GM18526 (cell line): ENCODE results near the gene ADGRG3.

ENCODE experiments used
- POLR2A ChIP-seq: IDR thresholded peaks from 3 replicates; pipeline ENCODE4 v1.6.1; 2011; ENCODE audit not compliant: insufficient read length; ENCODE audit errors: extremely low read depth

Gene ADGRG3

GRCh38 chr16:57661936-57662906 lies 5.9 kb upstream of the ADGRG3 start:
- TF ChIP-seq POLR2A: no peak

GRCh38 chr16:57663436-57663835 lies 4.7 kb upstream of the ADGRG3 start:
- no peak for TF ChIP-seq POLR2A

- no peak for TF ChIP-seq POLR2A
Measured at GRCh38 chr16:57663917-57664661, 4.0 kb upstream of the ADGRG3 start.

GRCh38 chr16:57664662-57665025 lies 3.5 kb upstream of the ADGRG3 start:
- TF ChIP-seq POLR2A: no peak

GRCh38 chr16:57665541-57665940 lies 2.6 kb upstream of the ADGRG3 start:
- no peak for TF ChIP-seq POLR2A

- TF ChIP-seq POLR2A: no peak
Measured at GRCh38 chr16:57666353-57667047, 1.6 kb upstream of the ADGRG3 start.

- no peak for TF ChIP-seq POLR2A
Measured at GRCh38 chr16:57667048-57667525, 1.0 kb upstream of the ADGRG3 start.

- no peak for TF ChIP-seq POLR2A
Measured at GRCh38 chr16:57667526-57668262, 412 bp upstream of the ADGRG3 start.

GRCh38 chr16:57668630-57669475 lies 747 bp downstream of the ADGRG3 start:
- TF ChIP-seq POLR2A: no peak

GRCh38 chr16:57669476-57670162 lies 1.5 kb downstream of the ADGRG3 start:
- no peak for TF ChIP-seq POLR2A

GRCh38 chr16:57670196-57670595 lies 2.1 kb downstream of the ADGRG3 start:
- TF ChIP-seq POLR2A: no peak

- TF ChIP-seq POLR2A: no peak
Measured at GRCh38 chr16:57672416-57672815, 4.3 kb downstream of the ADGRG3 start.

GRCh38 chr16:57672824-57673223 lies 4.7 kb downstream of the ADGRG3 start:
- TF ChIP-seq POLR2A: no peak

GRCh38 chr16:57675741-57676551 lies 7.8 kb downstream of the ADGRG3 start:
- no peak for TF ChIP-seq POLR2A
